WERI-Rb-1 (cell line): ENCODE results near the gene CYTH3.

Experiments used
- DNase-seq: peaks from one replicate; pipeline ENCODE4 v3.0.0-alpha.2; 2020
- H3K27ac ChIP-seq: fragments of 250-450 bp; sonication (Bioruptor Pico); 2 replicates; pipeline ENCODE4 v1.5.1; 2020; ENCODE audit warnings: mild to moderate bottlenecking, moderate library complexity
- H3K27me3 ChIP-seq: fragments of 250-450 bp; sonication (Bioruptor Pico); 2 replicates; pipeline ENCODE4 v1.5.1; 2021; ENCODE audit warnings: mild to moderate bottlenecking, low read depth, moderate library complexity; ENCODE audit not compliant: insufficient read depth, severe bottlenecking
- H3K36me3 ChIP-seq: fragments of 250-450 bp; sonication (Bioruptor Pico); 2 replicates; pipeline ENCODE4 v1.5.1; 2020; ENCODE audit warnings: mild to moderate bottlenecking, moderate library complexity
- H3K4me3 ChIP-seq: 2 replicates; pipeline ENCODE4 v1.5.1; 2011; ENCODE audit warnings: low read depth, mild to moderate bottlenecking, control low read depth, low read length
- H3K9me3 ChIP-seq: fragments of 250-450 bp; sonication (Bioruptor Pico); 2 replicates; pipeline ENCODE4 v1.5.1; 2021; ENCODE audit warnings: mild to moderate bottlenecking, moderate library complexity; ENCODE audit not compliant: severe bottlenecking
- CTCF ChIP-seq: IDR thresholded peaks from 2 replicates; pipeline ENCODE4 v1.5.1; 2011; ENCODE audit warnings: low read depth, mild to moderate bottlenecking, control low read depth, inconsistent platforms, low read length

The CYTH3 gene

DNA sequence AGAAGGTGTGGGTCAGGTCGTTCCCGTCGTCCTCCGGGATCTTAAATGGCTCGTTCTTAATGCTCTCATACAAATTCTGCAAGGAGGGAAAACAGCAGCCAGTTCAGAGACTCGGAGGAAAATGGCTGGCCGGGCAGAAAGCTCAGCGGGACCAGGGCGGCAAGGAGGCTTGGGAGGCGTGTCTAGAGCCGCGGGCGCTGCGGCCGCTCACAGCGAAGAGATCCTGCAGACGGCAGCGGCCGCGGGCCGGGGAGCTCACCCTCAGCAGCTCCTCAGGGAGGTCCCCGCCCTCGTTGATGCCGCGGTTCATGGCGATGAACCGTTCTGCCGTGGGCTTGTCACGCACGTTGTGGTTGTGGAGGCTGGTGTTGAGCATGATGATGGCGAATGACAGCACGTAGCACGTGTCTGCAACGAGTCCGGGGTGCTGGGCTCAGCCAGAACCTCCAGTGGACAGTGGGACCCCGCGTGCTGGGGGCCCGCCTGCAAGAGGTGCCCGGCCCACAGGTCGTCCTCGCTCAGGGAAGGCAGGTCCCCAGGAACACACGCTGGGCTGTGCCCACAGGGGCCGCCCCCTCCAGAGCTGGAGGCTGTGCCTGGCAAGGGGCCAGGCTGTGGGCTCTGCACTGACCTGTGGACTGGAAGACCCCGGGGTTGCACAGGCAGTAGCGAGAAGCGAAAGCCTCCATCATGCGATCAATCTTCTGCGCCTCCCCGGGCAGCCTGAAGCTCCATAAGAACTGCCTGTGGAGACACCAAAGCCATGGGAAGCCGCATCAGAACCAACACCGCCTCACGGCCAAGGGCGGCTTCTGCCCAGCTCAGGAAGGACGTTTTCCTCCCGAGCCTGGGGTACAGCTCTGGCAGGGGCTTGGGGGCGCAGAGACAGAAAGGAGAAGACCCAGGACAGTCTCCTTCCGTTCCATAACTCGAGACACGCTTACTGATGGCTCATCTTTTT is 101.6 kb downstream of the CYTH3 start:
- H3K9me3 ChIP-seq = no peaks in the 10 kb centered on the region
- H3K4me3 ChIP-seq = peak overlapping the region; percentile 47
- peak; percentile 35 for DNase-seq
- H3K27ac ChIP-seq = no peak overlapping the region
- H3K27me3 ChIP-seq = no peaks in the 10 kb centered on the region
- no peak for TF ChIP-seq CTCF
- no peaks in the 10 kb centered on the region for H3K36me3 ChIP-seq

DNA sequence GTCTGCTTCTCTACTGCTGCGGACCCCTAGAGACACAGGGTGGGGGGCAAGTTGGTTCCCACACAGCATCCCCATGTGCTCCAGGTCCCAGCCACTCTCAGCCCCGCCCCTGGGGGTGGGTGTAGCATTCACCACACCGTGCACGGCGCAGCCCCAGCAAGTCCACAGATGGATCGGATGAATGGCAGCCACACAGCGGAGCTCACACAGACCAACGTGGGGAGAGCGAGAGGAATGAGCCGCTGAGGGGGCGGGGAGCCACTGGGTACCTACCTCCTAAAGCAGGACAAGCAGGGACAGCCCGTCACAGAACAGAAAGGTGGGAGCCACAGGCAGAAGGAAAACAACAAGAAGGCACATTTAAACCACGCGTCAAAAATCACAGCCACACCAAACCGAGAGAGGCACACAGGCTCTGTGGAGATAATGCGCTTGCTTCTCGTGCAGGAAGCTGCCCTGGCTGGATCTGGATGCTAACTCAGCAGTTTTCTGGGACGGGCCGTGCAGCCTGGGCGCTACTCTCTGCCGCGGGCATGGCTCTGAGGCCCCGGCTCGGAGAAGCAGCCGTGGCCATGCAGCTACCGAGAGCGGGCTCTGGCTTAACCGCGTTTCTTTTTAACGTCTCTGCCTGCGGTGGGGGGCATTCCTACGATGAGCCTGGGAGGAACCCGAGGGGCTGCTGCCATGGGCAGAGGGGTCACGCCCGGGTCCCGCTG is 102.5 kb downstream of the CYTH3 start:
- no peak for TF ChIP-seq CTCF
- no peaks in the 10 kb centered on the region for H3K9me3 ChIP-seq
- no peak overlapping the region for H3K27ac ChIP-seq
- H3K4me3 ChIP-seq = peak overlapping the region; percentile 47
- H3K36me3 ChIP-seq = no peaks in the 10 kb centered on the region
- no peaks in the 10 kb centered on the region for H3K27me3 ChIP-seq
- peak; percentile 31 for DNase-seq

DNA sequence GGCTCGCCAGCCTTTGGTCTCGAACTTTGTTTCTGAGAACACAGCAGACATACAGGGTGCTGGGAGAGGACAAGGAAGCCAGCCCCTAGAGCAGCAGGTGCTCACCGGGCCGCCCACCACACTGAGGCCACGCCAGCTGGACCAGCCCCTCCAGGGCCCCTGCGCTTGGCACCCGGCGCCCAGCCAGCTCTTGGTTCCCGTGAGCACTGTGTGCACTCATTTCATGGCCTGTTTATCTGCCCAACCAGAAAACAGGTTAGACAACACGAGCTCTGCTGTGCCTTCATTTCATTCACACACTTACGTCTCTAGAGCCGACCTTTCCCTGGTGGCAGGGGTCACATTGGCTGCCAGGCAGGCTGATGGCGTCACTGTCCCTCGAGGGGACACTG is 104.0 kb downstream of the CYTH3 start:
- no peaks in the 10 kb centered on the region for H3K27me3 ChIP-seq
- no peak for DNase-seq
- no peaks in the 10 kb centered on the region for H3K9me3 ChIP-seq
- H3K27ac ChIP-seq = no peak overlapping the region
- no peak for TF ChIP-seq CTCF
- H3K4me3 ChIP-seq = no peak overlapping the region
- no peaks in the 10 kb centered on the region for H3K36me3 ChIP-seq

GRCh38 chr7:6167587-6168476 is 104.6 kb downstream of the CYTH3 start:
- no peak overlapping the region for H3K27ac ChIP-seq
- no peaks in the 10 kb centered on the region for H3K27me3 ChIP-seq
- H3K9me3 ChIP-seq = no peaks in the 10 kb centered on the region
- no peaks in the 10 kb centered on the region for H3K36me3 ChIP-seq
- DNase-seq = no peak
- TF ChIP-seq CTCF = no peak
- H3K4me3 ChIP-seq = no peak overlapping the region

GRCh38 chr7:6167004-6167551 is 105.3 kb downstream of the CYTH3 start:
- H3K27me3 ChIP-seq = no peaks in the 10 kb centered on the region

More at GRCh38 chr7:6167004-6167551, 105.3 kb downstream of the CYTH3 start:
- H3K9me3 ChIP-seq = no peaks in the 10 kb centered on the region
- no peak overlapping the region for H3K27ac ChIP-seq
- H3K4me3 ChIP-seq = no peak overlapping the region
- TF ChIP-seq CTCF = no peak
- H3K36me3 ChIP-seq = peaks cover 4% of the 10 kb centered on the region; the same call in 1 of the 2 replicates
- no peak for DNase-seq
